GM21367 (cell line): ENCODE measurements around the gene PTBP2.
"Not testable (repeated sequence)": the region's sequence is repeated elsewhere in the genome, so short reads cannot be mapped to it uniquely, and the experiment has no call there.

Experiments
- ATAC-seq: cut with Tn5 transposase; IDR thresholded peaks from one replicate; pipeline ENCODE4 v1.9.1; 2021; ENCODE audit not compliant: unreplicated experiment

The PTBP2 gene

GRCh38 chr1:96727860-96728259 lies 6.3 kb downstream of the PTBP2 start:
- no peak for ATAC-seq

- ATAC-seq: no peak
Observed at GRCh38 chr1:96730574-96731298, 9.2 kb downstream of the PTBP2 start.

DNA sequence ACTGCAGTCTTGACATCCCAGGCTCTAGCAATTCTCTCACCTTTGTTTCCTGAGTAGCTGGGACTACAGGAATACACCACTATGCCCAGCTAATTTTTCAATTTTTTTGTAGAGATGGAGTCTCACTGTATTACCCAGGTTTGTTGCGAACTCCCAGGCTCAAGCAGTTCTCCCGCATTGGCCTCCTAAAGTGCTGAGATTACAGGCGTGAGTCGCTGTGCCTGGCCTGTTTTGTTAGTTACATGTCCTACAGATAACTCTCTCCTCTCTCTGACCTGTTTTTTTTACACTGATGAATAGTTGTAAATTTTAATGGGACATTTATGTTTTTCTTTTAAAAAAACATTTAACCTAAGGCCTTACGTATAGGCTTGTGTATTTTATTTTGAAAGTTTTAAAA lies 19.8 kb downstream of the PTBP2 start:
- ATAC-seq: no peak

DNA sequence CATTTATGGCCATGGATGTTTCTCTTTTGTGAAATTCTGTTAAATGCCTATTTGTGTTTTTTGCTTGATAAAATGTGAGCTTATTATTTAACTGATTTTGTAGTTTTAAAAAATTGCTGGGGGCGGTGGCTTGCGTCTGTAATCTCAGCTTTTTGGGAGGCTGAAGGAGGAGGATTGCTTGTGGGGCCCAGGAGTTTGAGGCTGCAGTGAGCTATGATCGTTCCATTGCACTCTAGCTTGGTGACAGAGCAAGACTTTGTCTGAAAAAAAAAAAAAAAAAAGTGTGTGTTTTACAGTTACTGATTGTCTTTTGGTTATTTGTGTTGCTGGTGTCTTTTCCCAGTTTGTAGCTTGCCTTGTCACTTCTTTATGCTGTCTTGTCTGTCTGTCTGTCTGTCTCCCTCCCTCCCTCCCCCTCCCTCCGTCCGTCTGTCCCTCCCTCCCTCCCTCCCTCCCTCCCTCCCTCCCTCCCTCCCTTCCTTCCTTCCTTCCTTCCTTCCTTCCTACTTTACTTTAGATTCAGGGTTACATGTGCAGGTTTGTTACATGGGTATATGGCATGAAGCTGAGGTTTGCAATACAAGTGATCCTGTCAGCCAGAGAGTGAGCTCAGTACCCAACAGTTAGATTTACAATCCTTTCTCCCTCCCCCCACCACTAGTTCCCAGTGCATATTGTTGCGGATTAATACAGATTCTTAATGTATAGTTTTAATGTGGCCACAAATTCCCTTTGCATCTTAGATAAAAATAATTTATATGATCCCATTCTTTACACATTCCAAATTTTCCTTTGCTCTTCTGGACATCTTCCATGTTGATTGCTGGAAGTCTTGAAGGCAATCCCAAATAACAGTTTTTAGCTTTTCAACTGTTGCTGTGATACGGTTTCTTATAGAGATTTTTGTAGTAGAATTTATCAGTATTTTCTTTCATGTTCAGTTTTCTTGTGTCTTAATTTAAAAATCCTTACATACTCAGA lies 25.1 kb downstream of the PTBP2 start:
- no peak for ATAC-seq

DNA sequence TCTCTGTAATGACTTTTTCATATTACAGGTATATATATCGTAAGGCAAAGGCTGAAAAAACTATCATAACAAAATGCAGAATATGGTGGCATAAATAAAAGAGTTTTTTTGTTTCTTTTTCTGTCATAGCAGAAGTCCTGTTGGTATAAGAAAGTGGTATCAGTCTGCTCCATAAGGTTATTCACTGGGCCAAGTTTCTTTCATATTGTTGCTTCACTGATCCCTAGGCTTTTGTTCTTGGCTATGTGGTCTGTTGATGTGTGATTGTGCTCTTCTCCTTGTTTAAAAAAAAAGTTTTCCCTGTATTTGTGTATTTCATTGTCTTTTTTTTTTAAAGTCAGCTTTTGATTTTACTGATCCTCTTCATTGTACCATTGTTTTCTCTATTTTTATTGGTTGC lies 26.0 kb downstream of the PTBP2 start:
- ATAC-seq: no peak

DNA sequence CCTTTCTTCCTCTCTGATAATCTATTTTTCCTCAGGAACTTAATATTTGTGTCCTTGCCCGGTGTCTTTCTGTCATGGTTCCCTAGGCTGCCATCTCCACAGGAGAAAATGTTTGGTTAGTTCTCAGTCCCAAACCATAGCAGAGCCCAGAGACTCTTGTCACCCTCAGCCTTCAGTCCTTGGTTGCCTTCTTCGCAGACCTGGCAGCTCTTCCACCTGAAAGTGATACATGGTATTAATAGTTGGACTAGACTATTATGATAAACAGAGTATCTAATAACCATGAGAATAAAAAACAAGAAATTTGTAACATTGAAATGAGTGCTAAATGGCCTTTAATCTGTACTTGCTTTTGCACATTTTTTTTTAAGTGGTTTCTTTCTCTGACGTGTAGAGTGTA lies 26.5 kb downstream of the PTBP2 start:
- no peak for ATAC-seq

- no peak for ATAC-seq
Observed at GRCh38 chr1:96749618-96750017, 28.0 kb downstream of the PTBP2 start.

- ATAC-seq: no peak
Observed at GRCh38 chr1:96752394-96752793, 30.8 kb downstream of the PTBP2 start.

GRCh38 chr1:96756789-96757188 lies 35.2 kb downstream of the PTBP2 start:
- ATAC-seq: no peak

DNA sequence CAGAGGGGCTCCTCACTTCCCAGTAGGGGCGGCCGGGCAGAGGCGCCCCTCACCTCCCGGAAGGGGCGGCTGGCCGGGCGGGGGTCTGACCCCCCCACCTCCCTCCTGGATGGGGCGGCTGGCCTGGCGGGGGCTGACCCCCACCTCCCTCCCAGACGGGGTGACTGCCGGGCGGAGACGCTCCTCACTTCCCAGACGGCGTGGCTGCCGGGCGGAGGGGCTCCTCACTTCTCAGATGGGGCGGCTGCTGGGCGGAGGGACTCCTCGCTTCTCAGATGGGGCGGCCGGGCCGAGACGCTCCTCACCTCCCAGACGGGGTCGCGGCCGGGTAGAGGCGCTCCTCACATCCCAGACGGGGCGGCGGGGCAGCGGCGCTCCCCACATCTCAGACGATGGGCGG lies 41.0 kb downstream of the PTBP2 start:
- ATAC-seq: not testable (repeated sequence)

DNA sequence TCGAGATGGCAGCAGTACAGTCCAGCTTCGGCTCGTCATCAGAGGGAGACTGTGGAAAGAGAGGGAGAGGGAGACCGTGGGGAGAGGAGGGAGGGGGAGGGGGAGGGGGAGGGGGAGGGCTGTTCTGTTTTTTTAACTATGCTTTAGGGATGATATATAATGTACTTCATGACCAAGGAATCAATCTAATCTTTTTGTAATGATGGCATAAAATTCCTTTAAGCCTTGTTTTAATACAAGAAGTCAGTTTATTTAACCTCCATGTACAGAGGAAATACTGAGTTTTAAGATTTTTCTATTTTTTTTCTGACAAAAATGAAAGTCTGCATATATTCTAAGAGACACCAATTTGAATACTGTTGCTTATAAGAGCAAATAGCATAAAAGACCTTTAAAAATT lies 41.9 kb downstream of the PTBP2 start:
- ATAC-seq: no peak

DNA sequence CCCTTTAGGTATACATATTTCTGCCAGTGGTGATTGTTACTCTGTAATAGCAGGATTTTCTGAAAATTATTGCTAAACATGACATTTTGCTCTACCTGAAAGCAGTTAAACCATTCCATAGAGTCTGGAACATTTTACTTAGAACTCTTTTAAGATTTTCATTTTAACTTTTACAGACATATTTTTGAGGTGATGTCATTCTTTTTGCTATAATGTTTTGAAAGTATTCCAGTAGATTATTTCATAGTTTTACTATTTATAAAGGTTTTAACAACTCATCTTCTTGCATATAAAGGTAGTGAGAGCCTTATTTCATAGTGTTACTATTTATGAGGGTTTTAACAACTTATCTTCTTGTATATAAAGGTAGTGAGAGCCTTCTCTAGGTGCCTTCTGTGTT lies 42.9 kb downstream of the PTBP2 start:
- ATAC-seq: no peak

DNA sequence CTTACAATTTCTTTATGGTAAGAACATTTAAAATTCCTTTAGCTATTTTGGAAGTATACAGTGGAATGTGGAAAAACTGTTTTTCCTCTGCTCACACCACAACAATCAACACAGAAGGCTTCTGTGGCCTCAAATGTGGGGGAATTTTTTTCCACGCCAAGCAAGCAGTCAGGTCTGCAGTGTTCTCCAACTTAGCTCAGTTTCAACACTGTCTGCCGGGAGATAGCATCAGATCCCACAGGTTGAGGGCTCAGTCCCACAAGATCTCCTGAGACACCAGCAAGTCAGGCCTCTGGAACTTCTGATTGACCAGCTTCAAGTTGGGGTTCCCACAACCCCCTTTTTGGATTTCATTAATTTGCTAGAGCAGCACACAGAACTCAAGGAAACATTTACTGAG lies 50.3 kb downstream of the PTBP2 start:
- ATAC-seq: no peak

DNA sequence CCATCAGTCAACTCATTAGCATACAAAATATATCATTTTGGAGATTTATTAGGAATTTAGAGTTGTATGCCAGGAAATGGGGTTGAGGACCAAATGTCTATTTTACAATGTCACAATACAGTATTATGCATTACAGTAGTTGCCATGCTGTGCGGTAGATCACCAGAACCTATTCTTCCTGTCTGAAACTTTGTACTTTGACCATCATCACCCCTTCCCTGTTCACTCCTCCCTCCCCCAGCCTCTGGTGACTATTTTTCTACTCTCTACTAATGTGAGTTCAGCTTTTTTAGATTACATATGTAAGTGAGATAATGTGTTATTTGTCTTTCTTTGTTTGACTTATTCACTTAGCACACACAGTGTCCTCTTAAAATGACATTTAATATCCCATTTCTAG lies 50.8 kb downstream of the PTBP2 start:
- ATAC-seq: no peak

DNA sequence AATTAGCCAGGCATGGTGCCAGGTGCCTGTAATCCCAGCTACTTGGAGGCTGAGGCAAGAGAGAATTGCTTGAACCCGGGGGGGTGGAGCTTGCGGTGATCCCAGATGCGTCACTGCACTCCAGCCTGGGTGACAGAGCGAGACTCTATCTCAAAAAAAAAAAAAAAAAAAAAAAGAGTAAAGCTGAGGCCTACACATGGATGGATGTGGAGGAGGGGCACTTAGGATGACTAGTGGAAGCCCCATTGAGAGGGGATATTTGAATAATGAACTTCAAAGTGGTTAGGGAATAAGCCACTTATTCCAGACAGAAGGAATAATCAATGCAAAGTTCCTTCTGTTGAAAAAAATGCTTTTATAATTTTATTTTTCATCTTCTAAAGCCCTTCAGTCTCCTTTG lies 51.4 kb downstream of the PTBP2 start:
- ATAC-seq: no peak

DNA sequence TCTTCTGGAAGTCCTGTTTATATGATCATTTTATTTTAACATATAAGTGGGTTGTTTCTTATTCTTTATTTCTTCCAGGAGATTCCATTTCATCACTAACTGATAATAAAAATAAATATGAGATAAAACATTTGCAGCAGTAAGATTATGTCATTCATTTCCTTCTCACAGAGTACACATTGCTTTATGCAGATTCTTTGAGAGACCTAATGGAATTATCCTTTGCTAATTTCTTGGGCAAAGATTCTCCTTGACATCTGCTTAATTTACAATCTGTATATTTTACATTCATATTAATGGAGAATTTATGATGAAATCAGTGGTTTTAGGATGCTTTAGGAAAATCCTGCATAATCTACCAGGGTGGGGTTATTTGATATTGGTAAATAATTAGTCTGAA lies 60.6 kb downstream of the PTBP2 start:
- ATAC-seq: no peak

DNA sequence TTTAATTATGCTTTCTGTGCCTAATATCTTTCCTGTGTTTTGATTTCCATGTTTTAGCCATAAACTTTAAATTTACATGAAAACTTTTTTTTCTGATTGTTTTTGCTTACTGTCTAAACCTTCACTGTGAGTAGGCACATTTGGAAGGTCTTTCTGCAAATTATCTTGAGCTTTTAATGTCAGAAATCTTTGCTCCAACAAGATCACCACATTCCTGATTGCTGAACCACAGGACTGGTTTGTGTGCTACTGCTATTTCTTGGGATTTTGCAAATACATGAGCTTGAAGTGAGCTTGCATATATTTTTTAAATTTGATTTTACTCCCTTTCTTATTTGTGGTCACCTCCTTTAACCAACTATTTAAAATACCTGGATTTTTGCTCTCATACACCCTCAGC lies 61.3 kb downstream of the PTBP2 start:
- ATAC-seq: no peak

GRCh38 chr1:96790599-96790998 lies 69.0 kb downstream of the PTBP2 start:
- ATAC-seq: no peak

GRCh38 chr1:96792220-96792619 lies 70.6 kb downstream of the PTBP2 start:
- ATAC-seq: no peak

GRCh38 chr1:96801696-96802095 lies 80.1 kb downstream of the PTBP2 start:
- ATAC-seq: not testable (repeated sequence)

DNA sequence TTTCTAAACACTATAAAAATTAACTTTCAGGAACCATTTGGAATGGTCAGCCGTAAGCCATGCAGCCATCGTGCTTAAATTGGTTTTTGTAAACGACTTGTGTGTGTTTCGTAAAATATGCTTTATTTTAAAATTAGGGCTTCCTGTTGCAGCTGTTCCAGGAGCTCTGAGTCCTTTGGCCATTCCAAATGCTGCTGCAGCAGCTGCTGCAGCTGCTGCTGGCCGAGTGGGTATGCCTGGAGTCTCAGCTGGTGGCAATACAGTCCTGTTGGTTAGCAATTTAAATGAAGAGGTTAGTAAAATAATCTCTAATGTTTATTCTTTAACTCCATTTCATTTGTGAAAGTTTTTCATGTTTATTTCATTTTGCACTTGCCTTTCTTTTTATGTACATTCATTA lies 83.1 kb downstream of the PTBP2 start:
- no peak for ATAC-seq

DNA sequence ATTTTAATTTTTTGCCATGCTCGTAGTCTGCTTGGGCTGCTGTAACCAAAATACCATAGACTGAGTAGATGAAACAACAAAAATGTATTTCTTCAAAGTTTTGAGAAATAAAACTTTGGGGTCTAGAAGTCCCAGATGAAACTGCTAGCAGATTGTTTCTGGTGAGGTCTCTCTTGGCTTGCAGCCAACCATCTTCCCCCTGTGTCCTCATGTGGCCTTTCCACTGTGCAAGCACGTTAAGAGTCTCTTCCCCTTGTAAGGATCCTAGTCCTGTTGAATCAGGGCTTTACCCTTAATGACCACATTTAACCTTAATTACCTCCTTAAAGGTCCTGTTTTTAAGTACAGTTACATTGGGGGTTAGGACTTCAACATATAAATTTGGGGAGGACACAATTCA lies 86.6 kb downstream of the PTBP2 start:
- no peak for ATAC-seq
